Left renal pelvis (tissue), 4 donors: ENCODE measurements around the gene POLR1A. TPM values are rescaled to one million over a fixed set of nuclear protein-coding genes. Genes with fewer than 3 reads are reported as not detected.

Source experiments
- DNase-seq, 4 donors: peaks; one replicate each; pipeline ENCODE4 v3.0.0-alpha.2; 2013; ENCODE audit warnings: low read depth in 4 of 4, low spot score in 3 of 4
- polyA plus RNA-seq, 4 donors: library from polyadenylated mRNA; unstranded; fragments of 120-200 nt; gene quantifications; one replicate each; pipeline ENCODE4 v1.2.1, GENCODE V29; 2013; ENCODE audit not compliant: insufficient read length in 4 of 4

The POLR1A gene
- polyA plus RNA-seq, 4 donors: 17.1 to 22.3 (median 19.1) TPM

GRCh38 chr2:86039178-86039962 lies 66.3 kb downstream of the POLR1A start:
- no peak for DNase-seq

- DNase-seq: no peak
Observed at GRCh38 chr2:86038291-86039081, 67.2 kb downstream of the POLR1A start.

GRCh38 chr2:86037795-86038192 lies 67.9 kb downstream of the POLR1A start:
- no peak for DNase-seq

- peak in 1 of 4 donors; percentile 43 for DNase-seq
Observed at GRCh38 chr2:86037141-86037794, 68.4 kb downstream of the POLR1A start.

- peak in 1 of 4 donors; percentile 27 for DNase-seq
Observed at GRCh38 chr2:86036669-86037138, 69.0 kb downstream of the POLR1A start.

GRCh38 chr2:86035883-86036668 lies 69.6 kb downstream of the POLR1A start:
- peak in 2 of 4 donors; percentile 46 to 62 for DNase-seq

GRCh38 chr2:86035376-86035882 lies 70.3 kb downstream of the POLR1A start:
- DNase-seq: no peak

GRCh38 chr2:86033751-86034692 lies 71.7 kb downstream of the POLR1A start:
- DNase-seq: no peak

GRCh38 chr2:86032861-86033595 lies 72.7 kb downstream of the POLR1A start:
- DNase-seq: no peak

GRCh38 chr2:86031606-86032005 lies 74.1 kb downstream of the POLR1A start:
- no peak for DNase-seq

- no peak for DNase-seq
Observed at GRCh38 chr2:86031151-86031550, 74.5 kb downstream of the POLR1A start.

- no peak for DNase-seq
Observed at GRCh38 chr2:86029873-86030272, 75.8 kb downstream of the POLR1A start.

- DNase-seq: no peak
Observed at GRCh38 chr2:86028766-86029381, 76.8 kb downstream of the POLR1A start.

- no peak for DNase-seq
Observed at GRCh38 chr2:86027922-86028765, 77.5 kb downstream of the POLR1A start.

- no peak for DNase-seq
Observed at GRCh38 chr2:86027196-86027921, 78.3 kb downstream of the POLR1A start.

GRCh38 chr2:86026744-86027065 lies 79.0 kb downstream of the POLR1A start:
- no peak for DNase-seq
